Measurements from ENCODE around the gene ASPHD1.

DNA sequence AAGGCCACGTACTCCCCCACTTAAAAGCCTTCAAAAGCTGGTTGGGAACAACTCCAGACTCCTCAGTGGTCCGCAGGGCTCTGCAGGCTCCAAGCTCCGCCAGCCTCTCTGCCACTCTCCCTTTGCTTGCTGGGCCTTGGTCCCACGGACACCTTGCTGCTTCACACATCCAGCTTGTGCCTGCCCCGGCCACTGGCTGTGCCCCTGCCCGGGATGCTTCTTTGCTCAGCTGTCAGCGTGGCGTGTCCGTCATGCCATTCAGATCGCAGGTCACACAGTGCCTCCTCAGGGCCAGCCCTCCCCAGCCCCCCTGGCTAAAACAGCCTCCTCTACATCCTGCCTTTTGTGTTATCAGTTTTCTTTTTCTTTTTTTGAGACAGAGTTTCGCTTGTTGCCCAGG lies 11.8 kb downstream of the ASPHD1 start:
- TF ChIP-seq, protein P1, sequence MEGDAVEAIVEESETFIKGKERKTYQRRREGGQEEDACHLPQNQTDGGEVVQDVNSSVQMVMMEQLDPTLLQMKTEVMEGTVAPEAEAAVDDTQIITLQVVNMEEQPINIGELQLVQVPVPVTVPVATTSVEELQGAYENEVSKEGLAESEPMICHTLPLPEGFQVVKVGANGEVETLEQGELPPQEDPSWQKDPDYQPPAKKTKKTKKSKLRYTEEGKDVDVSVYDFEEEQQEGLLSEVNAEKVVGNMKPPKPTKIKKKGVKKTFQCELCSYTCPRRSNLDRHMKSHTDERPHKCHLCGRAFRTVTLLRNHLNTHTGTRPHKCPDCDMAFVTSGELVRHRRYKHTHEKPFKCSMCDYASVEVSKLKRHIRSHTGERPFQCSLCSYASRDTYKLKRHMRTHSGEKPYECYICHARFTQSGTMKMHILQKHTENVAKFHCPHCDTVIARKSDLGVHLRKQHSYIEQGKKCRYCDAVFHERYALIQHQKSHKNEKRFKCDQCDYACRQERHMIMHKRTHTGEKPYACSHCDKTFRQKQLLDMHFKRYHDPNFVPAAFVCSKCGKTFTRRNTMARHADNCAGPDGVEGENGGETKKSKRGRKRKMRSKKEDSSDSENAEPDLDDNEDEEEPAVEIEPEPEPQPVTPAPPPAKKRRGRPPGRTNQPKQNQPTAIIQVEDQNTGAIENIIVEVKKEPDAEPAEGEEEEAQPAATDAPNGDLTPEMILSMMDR (IDR thresholded peaks at IDR 0.05 in 8 of 11, conservative IDR thresholded peaks at IDR 0.05 in 3 of 11), result no peak
- TF ChIP-seq POLR2A (IDR thresholded peaks at IDR 0.05), result no peak

Data from spleen (tissue), 7 donors.